T-helper 22 cell (primary cell): ENCODE results near the gene CHRNB2.

ENCODE experiments used
- DNase-seq: peaks from one replicate; pipeline ENCODE4 v3.0.0-alpha.2; 2020; ENCODE audit warnings: low read depth

CHRNB2 gene

GRCh38 chr1:154609398-154610380, 42.1 kb downstream of the CHRNB2 start:
- peak; percentile 61 for DNase-seq

- DNase-seq, result no peak
Observed at GRCh38 chr1:154611150-154611862, 43.7 kb downstream of the CHRNB2 start.

GRCh38 chr1:154614247-154614646, 46.7 kb downstream of the CHRNB2 start:
- no peak for DNase-seq

- DNase-seq, result no peak
Observed at GRCh38 chr1:154614901-154615300, 47.3 kb downstream of the CHRNB2 start.

GRCh38 chr1:154615411-154615810, 47.8 kb downstream of the CHRNB2 start:
- no peak for DNase-seq

GRCh38 chr1:154616659-154617345, 49.2 kb downstream of the CHRNB2 start:
- no peak for DNase-seq

- DNase-seq, result no peak
Observed at GRCh38 chr1:154619181-154619948, 51.8 kb downstream of the CHRNB2 start.

- DNase-seq, result no peak
Observed at GRCh38 chr1:154620751-154621150, 53.2 kb downstream of the CHRNB2 start.

GRCh38 chr1:154621875-154622274, 54.3 kb downstream of the CHRNB2 start:
- DNase-seq, result no peak

GRCh38 chr1:154622503-154623039, 55.0 kb downstream of the CHRNB2 start:
- DNase-seq, result no peak

GRCh38 chr1:154623358-154623757, 55.8 kb downstream of the CHRNB2 start:
- DNase-seq, result no peak

- DNase-seq, result no peak
Observed at GRCh38 chr1:154624746-154625643, 57.4 kb downstream of the CHRNB2 start.

GRCh38 chr1:154626456-154627256, 59.1 kb downstream of the CHRNB2 start:
- no peak for DNase-seq

- peak; percentile 75 for DNase-seq
Observed at GRCh38 chr1:154627257-154628120, 59.9 kb downstream of the CHRNB2 start.

GRCh38 chr1:154628121-154628405, 60.5 kb downstream of the CHRNB2 start:
- DNase-seq, result no peak

GRCh38 chr1:154629061-154629674, 61.6 kb downstream of the CHRNB2 start:
- no peak for DNase-seq
